Trophoblast cell (in vitro differentiated cells and primary cell): Measurements from ENCODE around the gene KRTAP9-2.
A peak's percentile ranks its signal among the peaks of the same experiment; 100 is the strongest.
"Not testable (repeated sequence)": the region's sequence is repeated elsewhere in the genome, so short reads cannot be mapped to it uniquely, and the experiment has no call there.

Source experiments
- DNase-seq, 2 donors: peaks; one replicate each; pipeline ENCODE4 v3.0.0-alpha.2; 2016
- H2AFZ ChIP-seq: 2 replicates; pipeline ENCODE4 v1.6.1; 2013; ENCODE audit warnings: low read length, moderate library complexity, mild to moderate bottlenecking; ENCODE audit not compliant: insufficient read depth, poor library complexity
- H2AK5ac ChIP-seq: 2 replicates; pipeline ENCODE4 v1.6.1; 2013; ENCODE audit warnings: mild to moderate bottlenecking, low read length
- H2BK120ac ChIP-seq: 2 replicates; pipeline ENCODE4 v1.6.1; 2013; ENCODE audit warnings: low read length, mild to moderate bottlenecking, moderate library complexity; ENCODE audit not compliant: insufficient read depth, poor library complexity
- H2BK12ac ChIP-seq: 2 replicates; pipeline ENCODE4 v1.6.1; 2013; ENCODE audit warnings: mild to moderate bottlenecking, low read length, moderate library complexity
- H2BK5ac ChIP-seq: 2 replicates; pipeline ENCODE4 v1.6.1; 2013; ENCODE audit warnings: low read length, low read depth, moderate library complexity, mild to moderate bottlenecking; ENCODE audit not compliant: poor library complexity
- H3K14ac ChIP-seq: 2 replicates; pipeline ENCODE4 v1.6.1; 2013; ENCODE audit warnings: mild to moderate bottlenecking, low read length
- H3K18ac ChIP-seq: 2 replicates; pipeline ENCODE4 v1.6.1; 2013; ENCODE audit warnings: mild to moderate bottlenecking, low read length
- H3K23ac ChIP-seq: 2 replicates; pipeline ENCODE4 v1.6.1; 2013; ENCODE audit warnings: low read length
- H3K27ac ChIP-seq: 2 replicates; pipeline ENCODE4 v1.5.1; 2013; ENCODE audit warnings: low read depth, mild to moderate bottlenecking, inconsistent platforms, low read length, moderate library complexity
- H3K27me3 ChIP-seq: 2 replicates; pipeline ENCODE4 v1.6.1; 2013; ENCODE audit warnings: inconsistent platforms, mild to moderate bottlenecking, low read length, moderate library complexity; ENCODE audit not compliant: insufficient read depth
- H3K36me3 ChIP-seq, 2 experiments: 1 replicate in 1 of 2; 2 replicates in 1 of 2; pipeline ENCODE4 v1.6.1; 2013; ENCODE audit warnings: low read length in 2 of 2, mild to moderate bottlenecking in 2 of 2, moderate library complexity in 1 of 2; ENCODE audit not compliant: insufficient read depth in 2 of 2, control insufficient read depth in 1 of 2
- H3K4ac ChIP-seq: 2 replicates; pipeline ENCODE4 v1.6.1; 2013; ENCODE audit warnings: low read depth, mild to moderate bottlenecking, low read length, moderate library complexity
- H3K4me1 ChIP-seq, 2 experiments: 1 replicate in 1 of 2; 2 replicates in 1 of 2; pipeline ENCODE4 v1.6.1; 2013; ENCODE audit warnings: low read length in 2 of 2, mild to moderate bottlenecking in 2 of 2, moderate library complexity in 1 of 2; ENCODE audit not compliant: insufficient read depth in 2 of 2, control insufficient read depth in 1 of 2
- H3K4me2 ChIP-seq: 2 replicates; pipeline ENCODE4 v1.6.1; 2013; ENCODE audit warnings: inconsistent platforms, mild to moderate bottlenecking, low read length, moderate library complexity
- H3K4me3 ChIP-seq: 2 replicates; pipeline ENCODE4 v1.5.1; 2013; ENCODE audit warnings: mild to moderate bottlenecking, low read depth, low read length, inconsistent platforms
- H3K79me1 ChIP-seq: one replicate; pipeline ENCODE4 v1.6.1; 2013; ENCODE audit warnings: low read length
- H3K79me2 ChIP-seq: 2 replicates; pipeline ENCODE4 v1.6.1; 2013; ENCODE audit warnings: low read length, mild to moderate bottlenecking; ENCODE audit not compliant: control insufficient read depth, insufficient read depth, poor library complexity
- H3K9ac ChIP-seq: 2 replicates; pipeline ENCODE4 v1.6.1; 2013; ENCODE audit warnings: mild to moderate bottlenecking, low read length
- H3K9me3 ChIP-seq: 2 replicates; pipeline ENCODE4 v1.6.1; 2013; ENCODE audit warnings: low read depth, mild to moderate bottlenecking, control low read depth, inconsistent platforms, low read length; ENCODE audit not compliant: insufficient read depth
- H4K12ac ChIP-seq: 2 replicates; pipeline ENCODE4 v1.6.1; 2013; ENCODE audit warnings: low read depth, mild to moderate bottlenecking, low read length, moderate library complexity
- H4K8ac ChIP-seq: 2 replicates; pipeline ENCODE4 v1.6.1; 2013; ENCODE audit warnings: low read depth, mild to moderate bottlenecking, low read length, moderate library complexity
- H4K91ac ChIP-seq: one replicate; pipeline ENCODE4 v1.6.1; 2013; ENCODE audit warnings: low read depth, mild to moderate bottlenecking, low read length, moderate library complexity
- WGBS: extraction: QIAGEN DNeasy Blood & Tissue Kit; methylation state at CpG from one replicate; pipeline ENCODE4 v1.1.7; 2013; ENCODE audit warnings: missing lambda C conversion rate; ENCODE audit not compliant: insufficient read length, insufficient coverage; ENCODE audit errors: extremely low coverage; 5-methylcytosine and 5-hydroxymethylcytosine counted together

KRTAP9-2 gene

DNA sequence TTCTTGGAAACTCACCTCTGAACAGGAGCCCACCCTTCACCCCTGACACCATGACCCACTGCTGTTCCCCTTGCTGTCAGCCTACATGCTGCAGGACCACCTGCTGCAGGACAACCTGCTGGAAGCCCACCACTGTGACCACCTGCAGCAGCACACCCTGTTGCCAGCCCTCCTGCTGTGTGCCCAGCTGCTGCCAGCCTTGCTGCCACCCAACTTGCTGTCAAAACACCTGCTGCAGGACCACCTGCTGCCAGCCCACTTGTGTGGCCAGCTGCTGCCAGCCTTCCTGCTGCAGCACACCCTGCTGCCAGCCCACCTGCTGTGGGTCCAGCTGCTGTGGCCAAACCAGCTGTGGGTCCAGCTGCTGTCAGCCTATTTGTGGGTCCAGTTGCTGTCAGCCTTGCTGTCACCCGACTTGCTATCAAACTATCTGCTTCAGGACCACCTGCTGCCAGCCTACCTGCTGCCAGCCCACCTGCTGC is 36.6 kb upstream of the KRTAP9-2 start, which contains the start of gene KRTAP9-1:
Gene KRTAP9-1 (plus strand): TSS at position 51 of the 482 bp plus-strand sequence. CDS start 0 bp downstream, at position 51.
- not testable (repeated sequence) for H3K79me2 ChIP-seq, H2BK12ac ChIP-seq, H3K4ac ChIP-seq, H3K4me2 ChIP-seq, H2BK120ac ChIP-seq, H3K27ac ChIP-seq, H3K14ac ChIP-seq, H4K8ac ChIP-seq, H2BK5ac ChIP-seq, H3K4me3 ChIP-seq, H4K91ac ChIP-seq, H3K23ac ChIP-seq, H2AFZ ChIP-seq, H3K9ac ChIP-seq, H3K79me1 ChIP-seq, DNase-seq, H3K9me3 ChIP-seq, H2AK5ac ChIP-seq, H3K27me3 ChIP-seq, H3K18ac ChIP-seq, H3K36me3 ChIP-seq, H3K4me1 ChIP-seq, H4K12ac ChIP-seq
- no CpG with 5 or more reads among the region's 1 CpG for WGBS

DNA sequence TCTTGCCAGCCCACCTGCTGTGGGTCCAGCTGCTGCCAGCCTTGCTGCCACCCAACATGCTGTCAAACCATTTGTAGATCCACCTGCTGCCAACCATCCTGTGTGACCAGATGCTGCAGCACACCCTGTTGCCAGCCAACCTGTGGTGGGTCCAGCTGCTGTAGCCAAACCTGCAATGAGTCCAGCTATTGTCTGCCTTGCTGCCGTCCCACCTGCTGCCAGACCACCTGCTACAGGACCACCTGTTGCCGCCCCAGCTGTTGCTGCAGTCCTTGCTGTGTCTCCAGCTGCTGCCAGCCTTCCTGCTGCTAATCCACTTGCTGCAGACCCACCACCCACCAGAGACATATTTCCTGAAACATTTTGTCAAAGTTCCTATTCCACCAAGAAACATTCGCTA is 36.1 kb upstream of the KRTAP9-2 start:
- H4K8ac ChIP-seq = no peak overlapping the region
- H3K18ac ChIP-seq = no peak overlapping the region
- no peak overlapping the region for H4K91ac ChIP-seq
- H2BK120ac ChIP-seq = no peak overlapping the region
- H3K79me2 ChIP-seq = no peaks in the 10 kb centered on the region
- H3K9me3 ChIP-seq = no peaks in the 10 kb centered on the region
- H4K12ac ChIP-seq = no peak overlapping the region
- no peak overlapping the region for H2AK5ac ChIP-seq
- no peaks in the 10 kb centered on the region for H3K79me1 ChIP-seq
- H3K27ac ChIP-seq = no peak overlapping the region
- no peak overlapping the region for H3K4me2 ChIP-seq
- no peak overlapping the region for H3K4me3 ChIP-seq
- no peak for DNase-seq
- WGBS = no CpG with 5 or more reads among the region's 3 CpGs
- H3K23ac ChIP-seq = no peak overlapping the region
- no peaks in the 10 kb centered on the region for H3K4me1 ChIP-seq
- H3K36me3 ChIP-seq = no peaks in the 10 kb centered on the region
- H2BK5ac ChIP-seq = no peak overlapping the region
- H2AFZ ChIP-seq = no peak overlapping the region
- H3K4ac ChIP-seq = no peak overlapping the region
- H3K9ac ChIP-seq = no peak overlapping the region
- H2BK12ac ChIP-seq = no peak overlapping the region
- H3K14ac ChIP-seq = no peak overlapping the region
- H3K27me3 ChIP-seq = no peaks in the 10 kb centered on the region

DNA sequence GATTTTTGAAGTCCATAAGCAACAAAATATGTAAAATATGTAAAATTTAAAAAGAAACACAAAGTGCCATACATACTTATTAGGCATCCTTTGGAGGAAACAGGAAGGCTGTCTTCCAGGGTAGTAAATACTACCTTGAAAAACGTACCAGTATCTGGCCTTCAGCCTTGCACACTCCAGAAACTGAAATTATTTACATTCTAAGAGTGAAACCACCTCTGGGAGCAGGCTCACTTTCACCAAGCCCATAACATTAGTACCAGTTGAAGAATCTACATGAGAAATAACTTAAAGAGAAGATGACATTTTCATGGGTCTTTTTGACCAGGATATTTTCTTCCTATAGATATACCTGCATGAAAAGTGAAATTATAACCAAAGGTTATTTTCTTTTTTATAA is 30.4 kb upstream of the KRTAP9-2 start:
- Histone ChIP-seq H3K79me1 (no peaks in the 10 kb centered on the region), H2BK5ac (no peak overlapping the region), H3K27ac (no peak overlapping the region), H3K27me3 (no peaks in the 10 kb centered on the region), H4K91ac (no peak overlapping the region), H3K14ac (no peak overlapping the region), H3K36me3 (no peaks in the 10 kb centered on the region), H4K8ac (no peak overlapping the region), H3K79me2 (no peaks in the 10 kb centered on the region), H2AFZ (no peak overlapping the region), H4K12ac (no peak overlapping the region), H3K4me3 (no peak overlapping the region), H3K18ac (no peak overlapping the region), H3K4ac (no peak overlapping the region), H2BK12ac (no peak overlapping the region), H3K9ac (no peak overlapping the region), H2AK5ac (no peak overlapping the region), H3K23ac (no peak overlapping the region), H3K9me3 (no peaks in the 10 kb centered on the region), H2BK120ac (no peak overlapping the region), H3K4me1 (no peaks in the 10 kb centered on the region), H3K4me2 (no peak overlapping the region)
- DNase-seq = peak in 1 of 2 donors; percentile 2
- WGBS = no CpG with 5 or more reads among the region's 1 CpG

DNA sequence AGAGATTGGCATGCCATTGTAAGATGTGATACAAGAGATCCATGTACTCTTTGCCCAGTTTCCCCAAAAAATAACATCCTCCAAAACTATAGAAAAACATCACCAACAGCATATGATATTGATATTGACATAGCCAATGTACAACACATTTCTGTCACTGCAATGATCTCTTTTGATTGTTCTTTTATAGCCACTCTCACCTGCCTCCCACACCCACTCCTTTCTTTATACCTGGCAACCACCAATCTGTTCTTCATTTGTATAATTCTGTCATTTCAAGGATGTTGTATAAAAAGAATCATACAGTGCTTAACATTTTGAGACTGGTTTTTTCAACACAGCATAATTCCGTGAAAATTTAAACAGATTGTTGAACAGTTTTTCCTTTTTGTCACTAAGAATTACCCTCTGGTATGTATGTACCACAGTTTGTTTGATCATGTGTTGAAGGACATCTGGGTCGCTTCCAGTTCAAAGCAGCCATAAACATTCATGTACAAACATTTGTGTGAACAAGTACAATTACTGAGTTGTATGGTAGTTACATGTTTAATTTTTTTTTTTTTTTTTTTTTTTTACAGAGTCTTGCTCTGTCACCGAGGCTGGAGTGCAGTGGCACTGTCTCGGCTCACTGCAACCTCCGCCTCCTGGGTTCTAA is 26.9 kb upstream of the KRTAP9-2 start:
- H3K27me3 ChIP-seq = no peaks in the 10 kb centered on the region
- no peaks in the 10 kb centered on the region for H3K4me1 ChIP-seq
- H3K79me1 ChIP-seq = no peaks in the 10 kb centered on the region
- H4K91ac ChIP-seq = no peak overlapping the region
- H4K12ac ChIP-seq = no peak overlapping the region
- H3K4me3 ChIP-seq = no peak overlapping the region
- no peak overlapping the region for H3K23ac ChIP-seq
- no peak overlapping the region for H2BK12ac ChIP-seq
- no peak overlapping the region for H3K9ac ChIP-seq
- no peak overlapping the region for H4K8ac ChIP-seq
- H3K9me3 ChIP-seq = no peaks in the 10 kb centered on the region
- no peak overlapping the region for H3K18ac ChIP-seq
- no peak for DNase-seq
- no peaks in the 10 kb centered on the region for H3K36me3 ChIP-seq
- no peak overlapping the region for H2AFZ ChIP-seq
- H2BK5ac ChIP-seq = no peak overlapping the region
- no CpG with 5 or more reads among the region's 5 CpGs for WGBS
- no peak overlapping the region for H3K14ac ChIP-seq
- H2BK120ac ChIP-seq = no peak overlapping the region
- H3K27ac ChIP-seq = no peak overlapping the region
- H2AK5ac ChIP-seq = no peak overlapping the region
- no peaks in the 10 kb centered on the region for H3K79me2 ChIP-seq
- H3K4me2 ChIP-seq = no peak overlapping the region
- H3K4ac ChIP-seq = no peak overlapping the region
